Heart left ventricle (tissue), 16 donors: ENCODE data around the gene GOLGA3. TPM values are rescaled to one million over a fixed set of nuclear protein-coding genes. Genes with fewer than 3 reads are reported as not detected.
A peak's percentile ranks its signal among the peaks of the same experiment; 100 is the strongest.
"Not testable (repeated sequence)": the region's sequence is repeated elsewhere in the genome, so short reads cannot be mapped to it uniquely, and the experiment has no call there.

Experiments used
- ATAC-seq, 4 donors: fragments of 200-7000 bp; cut with Tn5 transposase; one replicate each; pipeline ENCODE4 v1.9.1; 2020 to 2022; ENCODE audit warnings: moderate library complexity in 4 of 4, mild to moderate bottlenecking in 3 of 4, moderate number of reproducible peaks in 1 of 4
- DNase-seq, 5 donors: peaks; one replicate each; pipeline ENCODE4 v3.0.0-alpha.2; 2020
- H3K27ac ChIP-seq, 12 donors: fragments of 200-600 bp; sonication (generic) in 4 of 12; one replicate each; pipeline versions ENCODE4 v1.5.0 to v1.8.0; 2016 to 2022; ENCODE audit warnings: mild to moderate bottlenecking in 2 of 12
- H3K27me3 ChIP-seq, 9 donors: fragments of 200-600 bp; sonication (generic) in 2 of 9; one replicate each; pipeline versions ENCODE4 v1.5.1 to v1.8.0; 2016 to 2022; ENCODE audit warnings: mild to moderate bottlenecking in 3 of 9
- H3K36me3 ChIP-seq, 9 donors: fragments of 200-600 bp; sonication (generic) in 2 of 9; one replicate each; pipeline versions ENCODE4 v1.5.0 to v1.8.0; 2018 to 2022; ENCODE audit warnings: mild to moderate bottlenecking in 2 of 9
- H3K4me1 ChIP-seq, 12 donors: fragments of 200-600 bp; sonication (generic) in 4 of 12; one replicate each; pipeline versions ENCODE4 v1.5.0 to v1.8.0; 2016 to 2022; ENCODE audit warnings: mild to moderate bottlenecking in 3 of 12
- H3K4me3 ChIP-seq, 12 donors: fragments of 200-600 bp; sonication (generic) in 4 of 12; one replicate each; pipeline versions ENCODE4 v1.5.0 to v1.8.0; 2017 to 2022; ENCODE audit warnings: mild to moderate bottlenecking in 9 of 12, moderate library complexity in 4 of 12
- H3K9me3 ChIP-seq, 12 donors: fragments of 200-600 bp; sonication (generic) in 4 of 12; one replicate each; pipeline versions ENCODE4 v1.5.0 to v1.8.0; 2016 to 2022; ENCODE audit warnings: mild to moderate bottlenecking in 1 of 12
- CTCF ChIP-seq, 12 donors: fragments of 200-600 bp; sonication (generic) in 4 of 12; IDR thresholded peaks; one replicate each; pipeline versions ENCODE4 v1.5.0 to v1.8.0; 2018 to 2022; ENCODE audit warnings: antibody characterized with exemption in 12 of 12, mild to moderate bottlenecking in 5 of 12
- POLR2A ChIP-seq, 2 donors: fragments of 450-650 bp; IDR thresholded peaks; one replicate each; pipeline ENCODE4 v1.6.1; 2017; ENCODE audit warnings: antibody characterized with exemption in 2 of 2, mild to moderate bottlenecking in 2 of 2, moderate library complexity in 2 of 2
- WGBS, 4 donors: extraction: QIAGEN DNeasy Blood & Tissue Kit in 2 of 4; methylation state at CpG; one replicate each; pipeline versions ENCODE4 v1.1.5 to v1.1.7; 2013 to 2018; 5-methylcytosine and 5-hydroxymethylcytosine counted together
- intact Hi-C, 10 donors: fragments of 100-400 bp; cut with DNase I; formaldehyde crosslinking; loops; one replicate each; pipeline versions ENCODE4 v1.11.1 to v1.14.2; 2022
- long read RNA-seq, 3 donors: library from polyadenylated mRNA; unstranded; transcript quantifications; one replicate each; pipeline ENCODE4 v2.0.0, GENCODE V29; 2020 to 2021
- polyA plus RNA-seq, 2 donors: library from polyadenylated mRNA; stranded (reverse); fragments of 200-250 nt; gene quantifications; one replicate each; pipeline ENCODE4 v1.2.3, GENCODE V29; 2013
- total RNA-seq, 9 donors: library from RNA; depleted of rRNA in 2 of 9; stranded (reverse); fragments of >200 nt in 2 of 9; fragmentation: NEBNext Ultra II Directional in 3 of 9; extraction: Animal tissue kit (Norgen Biotek cat#: 25700) in 3 of 9; gene quantifications; one replicate each; pipeline versions ENCODE4 v1.1.0 to v1.2.4, GENCODE V29; 2016 to 2023
- donor health status: ischemic (EF 13 %, LVEDD 7.1; RV severe dilation, severe dysfunction).
- donor health status: healthy with polysubstance abuse.
- donor health status: DM: no; HTN: yes; CAD: no.
- donor health status: DM: no; HTN: no; CAD: no.
- donor health status: ischemic (EF 25% LVEDD 6.9; RV normal size, moderate dysfunction).
- donor health status: ischemic (EF 25% LVEDD 5.7; RV mildly dilated, moderate dysfunction).
- donor health status: healthy.
- donor health status: DM: yes; HTN: yes; CAD: no.
- donor health status: ischemic (EF 35%, LVEDD 5.7; RV mildly dilated, moderate dysfunction).
- donor health status: nonischemic (EF 11% LVEDD 7.7; RV severe dilation, severe dysfunction).
- donor health status: DM: yes; HTN: yes; CAD: no.
- donor health status: PGD.
- donor health status: ischemic (EF 29% LVEDD 5.4; RV normal size, mild dysfunction).
- donor health status: nonischemic (EF 23%, LVEDD 6.1; RV moderate dilation, normal function).

The GOLGA3 gene, protein sequence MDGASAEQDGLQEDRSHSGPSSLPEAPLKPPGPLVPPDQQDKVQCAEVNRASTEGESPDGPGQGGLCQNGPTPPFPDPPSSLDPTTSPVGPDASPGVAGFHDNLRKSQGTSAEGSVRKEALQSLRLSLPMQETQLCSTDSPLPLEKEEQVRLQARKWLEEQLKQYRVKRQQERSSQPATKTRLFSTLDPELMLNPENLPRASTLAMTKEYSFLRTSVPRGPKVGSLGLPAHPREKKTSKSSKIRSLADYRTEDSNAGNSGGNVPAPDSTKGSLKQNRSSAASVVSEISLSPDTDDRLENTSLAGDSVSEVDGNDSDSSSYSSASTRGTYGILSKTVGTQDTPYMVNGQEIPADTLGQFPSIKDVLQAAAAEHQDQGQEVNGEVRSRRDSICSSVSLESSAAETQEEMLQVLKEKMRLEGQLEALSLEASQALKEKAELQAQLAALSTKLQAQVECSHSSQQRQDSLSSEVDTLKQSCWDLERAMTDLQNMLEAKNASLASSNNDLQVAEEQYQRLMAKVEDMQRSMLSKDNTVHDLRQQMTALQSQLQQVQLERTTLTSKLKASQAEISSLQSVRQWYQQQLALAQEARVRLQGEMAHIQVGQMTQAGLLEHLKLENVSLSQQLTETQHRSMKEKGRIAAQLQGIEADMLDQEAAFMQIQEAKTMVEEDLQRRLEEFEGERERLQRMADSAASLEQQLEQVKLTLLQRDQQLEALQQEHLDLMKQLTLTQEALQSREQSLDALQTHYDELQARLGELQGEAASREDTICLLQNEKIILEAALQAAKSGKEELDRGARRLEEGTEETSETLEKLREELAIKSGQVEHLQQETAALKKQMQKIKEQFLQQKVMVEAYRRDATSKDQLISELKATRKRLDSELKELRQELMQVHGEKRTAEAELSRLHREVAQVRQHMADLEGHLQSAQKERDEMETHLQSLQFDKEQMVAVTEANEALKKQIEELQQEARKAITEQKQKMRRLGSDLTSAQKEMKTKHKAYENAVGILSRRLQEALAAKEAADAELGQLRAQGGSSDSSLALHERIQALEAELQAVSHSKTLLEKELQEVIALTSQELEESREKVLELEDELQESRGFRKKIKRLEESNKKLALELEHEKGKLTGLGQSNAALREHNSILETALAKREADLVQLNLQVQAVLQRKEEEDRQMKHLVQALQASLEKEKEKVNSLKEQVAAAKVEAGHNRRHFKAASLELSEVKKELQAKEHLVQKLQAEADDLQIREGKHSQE (N-terminal part only)
- total RNA-seq: 10 to 100 TPM; 28.3 to 46.2 (median 37.3) TPM
- polyA plus RNA-seq: 10 to 100 TPM; 12.0 to 34.3 TPM
- long read RNA-seq, donor 1, partial matches to known transcripts: 8 of 22 reads
- long read RNA-seq, donor 1, other reads (novel, unspliced or antisense): 14 of 22 reads
- long read RNA-seq, donor 2, partial matches to known transcripts: 10 of 25 reads
- long read RNA-seq, donor 2, other reads (novel, unspliced or antisense): 15 of 25 reads
- long read RNA-seq, donor 3, partial matches to known transcripts: 9 of 15 reads
- long read RNA-seq, donor 3, other reads (novel, unspliced or antisense): 6 of 15 reads

GRCh38 chr12:132828706-132829534 is at the start of gene GOLGA3:
Gene GOLGA3, minus strand, starts transcription at chr12:132828869. Its CDS starts 6,741 bp downstream, at chr12:132822128.
- Histone ChIP-seq H3K4me3 (peak within 1 kb of the TSS; percentile 57 to 98 (median 90)), H3K27me3 (no peaks in the 10 kb centered on the region), H3K4me1 (peaks cover 0 to 28% (median 20%) of the 10 kb centered on the region in 12 donors), H3K36me3 (peaks cover 0 to 59% (median 42%) of the 10 kb centered on the region in 9 donors), H3K27ac (peak within 1 kb of the TSS; percentile 92 to 100 (median 98)), H3K9me3 (no peaks in the 10 kb centered on the region)
- intact Hi-C loops: loop anchor here in 2 of 10 donors (2.0 to 5.0 kb wide), 2 partner anchors 58 kb away; partner anchors contain the start of gene CHFR (in 2 of the 2)
- ATAC-seq (peak; percentile 96 to 98 (median 96)), DNase-seq (peak; percentile 94 to 97 (median 95))
- TF ChIP-seq POLR2A (IDR thresholded peaks at IDR 0.05) (peak in 1 of 2 donors; percentile 38), CTCF (IDR thresholded peaks at IDR 0.05) (no peak)
- WGBS, 4 donors: 3 to 15% (median 7%) methylated on average over 11 to 78 of the region's 78 CpGs

GRCh38 chr12:132874620-132875019 is 46.0 kb upstream of the GOLGA3 start:
- intact Hi-C loops, DNase-seq, H3K4me3 ChIP-seq, H3K27me3 ChIP-seq, H3K27ac ChIP-seq, H3K9me3 ChIP-seq, ATAC-seq, H3K4me1 ChIP-seq: not testable (repeated sequence)
- H3K36me3 ChIP-seq: peaks cover 0 to 95% (median 76%) of the 10 kb centered on the region in 9 donors
- WGBS, 4 donors: 85 to 97% (median 93%) methylated on average over 13 to 21 of the region's 21 CpGs

GRCh38 chr12:132874175-132874574 is 45.5 kb upstream of the GOLGA3 start:
- no peak overlapping the region for H3K27ac ChIP-seq
- WGBS, 4 donors: 93 to 99% (median 95%) methylated on average over 9 to 11 of the region's 11 CpGs
- TF ChIP-seq POLR2A (IDR thresholded peaks at IDR 0.05): no peak
- no peak for TF ChIP-seq CTCF (IDR thresholded peaks at IDR 0.05)
- peaks cover 0 to 95% (median 80%) of the 10 kb centered on the region in 9 donors for H3K36me3 ChIP-seq
- H3K9me3 ChIP-seq: no peaks in the 10 kb centered on the region
- no peak overlapping the region for H3K4me3 ChIP-seq
- intact Hi-C loops: no loop called here
- ATAC-seq (no peak), DNase-seq (no peak)
- no peaks in the 10 kb centered on the region for H3K27me3 ChIP-seq
- no peaks in the 10 kb centered on the region for H3K4me1 ChIP-seq
